ENCODE measurements around the gene GYG1. TPM values are rescaled to one million over a fixed set of nuclear protein-coding genes. Genes with fewer than 3 reads are reported as not detected.

The GYG1 gene
- total RNA-seq, 1 experiment from 2014 or later = 28.0 TPM

DNA sequence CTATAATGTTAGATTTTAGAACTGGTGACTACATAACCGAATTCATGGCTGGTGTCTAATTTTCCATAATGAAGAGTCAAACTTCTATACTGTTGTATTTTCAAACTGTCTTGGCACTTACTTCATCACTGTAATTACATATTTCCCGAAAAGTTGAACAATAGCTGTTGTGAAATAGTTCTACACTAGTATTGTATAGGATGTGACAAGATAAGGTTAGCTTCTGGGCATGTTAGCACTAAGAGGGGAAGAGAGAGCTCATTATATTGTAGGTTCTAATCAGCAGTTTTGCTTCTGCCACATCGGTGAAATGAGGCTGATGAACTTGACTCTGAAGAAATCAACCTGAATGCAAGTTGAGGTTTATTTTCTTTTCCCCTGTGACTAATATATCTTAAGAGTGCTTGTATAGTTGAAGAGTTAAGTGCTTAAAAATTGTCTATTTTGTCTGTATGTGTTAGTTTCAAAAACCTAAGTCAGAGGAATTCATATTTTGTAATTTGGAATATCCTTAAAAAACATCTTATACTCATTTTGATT is 8.9 kb downstream of the GYG1 start:
- no peaks in the 10 kb centered on the region for H3K4me1 ChIP-seq
- no peak overlapping the region for H3K4me3 ChIP-seq (ENCODE audit: low read depth, low read length)
- H3K9me3 Mint-ChIP-seq (ENCODE audit: unreplicated experiment) = no peaks in the 10 kb centered on the region
- BruUV-seq (replicated peaks) = no TSS peak
- no peak for DNase-seq
- TF ChIP-seq, protein P1, sequence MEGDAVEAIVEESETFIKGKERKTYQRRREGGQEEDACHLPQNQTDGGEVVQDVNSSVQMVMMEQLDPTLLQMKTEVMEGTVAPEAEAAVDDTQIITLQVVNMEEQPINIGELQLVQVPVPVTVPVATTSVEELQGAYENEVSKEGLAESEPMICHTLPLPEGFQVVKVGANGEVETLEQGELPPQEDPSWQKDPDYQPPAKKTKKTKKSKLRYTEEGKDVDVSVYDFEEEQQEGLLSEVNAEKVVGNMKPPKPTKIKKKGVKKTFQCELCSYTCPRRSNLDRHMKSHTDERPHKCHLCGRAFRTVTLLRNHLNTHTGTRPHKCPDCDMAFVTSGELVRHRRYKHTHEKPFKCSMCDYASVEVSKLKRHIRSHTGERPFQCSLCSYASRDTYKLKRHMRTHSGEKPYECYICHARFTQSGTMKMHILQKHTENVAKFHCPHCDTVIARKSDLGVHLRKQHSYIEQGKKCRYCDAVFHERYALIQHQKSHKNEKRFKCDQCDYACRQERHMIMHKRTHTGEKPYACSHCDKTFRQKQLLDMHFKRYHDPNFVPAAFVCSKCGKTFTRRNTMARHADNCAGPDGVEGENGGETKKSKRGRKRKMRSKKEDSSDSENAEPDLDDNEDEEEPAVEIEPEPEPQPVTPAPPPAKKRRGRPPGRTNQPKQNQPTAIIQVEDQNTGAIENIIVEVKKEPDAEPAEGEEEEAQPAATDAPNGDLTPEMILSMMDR (IDR thresholded peaks at IDR 0.05; ENCODE audit: insufficient read depth in 1 of 2, low read depth in 1 of 2, low read length in 1 of 2, severe bottlenecking in 1 of 2, unreplicated experiment in 1 of 2) = no peak
- H3K4me3 Mint-ChIP-seq (ENCODE audit: unreplicated experiment) = no peak overlapping the region
- no peaks in the 10 kb centered on the region; the same call in 1 of the 2 replicates for H3K36me3 ChIP-seq (ENCODE audit: control insufficient read depth, insufficient read depth, low read length)
- intact Hi-C loops (cut with micrococcal nuclease; ENCODE audit: unreplicated experiment) = no loop called here
- ChIA-PET CTCF (no interaction called here), POLR2A (no interaction called here)
- peaks cover 7% of the 10 kb centered on the region for H3K4me1 Mint-ChIP-seq (ENCODE audit: low read depth, unreplicated experiment)
- no peak overlapping the region for H3K27ac Mint-ChIP-seq (ENCODE audit: unreplicated experiment)
- no peaks in the 10 kb centered on the region for H3K27me3 Mint-ChIP-seq (ENCODE audit: insufficient read depth, unreplicated experiment)
- no peaks in the 10 kb centered on the region for H3K36me3 Mint-ChIP-seq (ENCODE audit: insufficient read depth, unreplicated experiment)
- H3K9me3 ChIP-seq = no peaks in the 10 kb centered on the region
- H3K27me3 ChIP-seq (replicated peaks; ENCODE audit: control insufficient read depth, insufficient read depth, low read length) = no peaks in the 10 kb centered on the region

DNA sequence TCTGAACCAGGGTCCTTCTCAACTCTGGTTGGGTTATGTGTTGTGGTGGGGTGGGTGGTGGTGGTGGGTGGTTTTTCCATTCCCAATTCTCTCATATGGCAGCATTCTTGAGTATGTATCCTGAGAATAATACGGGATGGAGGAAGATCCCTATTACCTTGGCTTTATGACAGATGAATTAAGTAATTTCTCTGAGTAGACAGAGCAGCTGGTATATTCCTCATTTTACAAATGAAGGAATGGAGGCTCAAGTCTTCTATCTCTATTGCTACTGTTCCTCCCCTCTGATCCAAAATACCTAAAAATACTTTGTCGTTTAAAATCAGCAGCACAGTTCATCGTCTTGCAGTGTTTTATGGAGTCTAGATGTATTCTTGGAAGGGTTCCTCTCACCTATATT is 10.4 kb downstream of the GYG1 start:
- H3K4me3 Mint-ChIP-seq (ENCODE audit: unreplicated experiment) = no peak overlapping the region
- ChIA-PET POLR2A (no interaction called here), CTCF (no interaction called here)
- no peaks in the 10 kb centered on the region for H3K27me3 Mint-ChIP-seq (ENCODE audit: insufficient read depth, unreplicated experiment)
- H3K4me3 ChIP-seq (ENCODE audit: low read depth, low read length) = no peak overlapping the region
- no peak for DNase-seq
- no peak overlapping the region for H3K27ac Mint-ChIP-seq (ENCODE audit: unreplicated experiment)
- no peaks in the 10 kb centered on the region for H3K4me1 ChIP-seq
- H3K36me3 ChIP-seq (ENCODE audit: control insufficient read depth, insufficient read depth, low read length) = no peaks in the 10 kb centered on the region; the same call in 1 of the 2 replicates
- no peaks in the 10 kb centered on the region for H3K9me3 Mint-ChIP-seq (ENCODE audit: unreplicated experiment)
- intact Hi-C loops (cut with micrococcal nuclease; ENCODE audit: unreplicated experiment) = no loop called here
- H3K27me3 ChIP-seq (replicated peaks; ENCODE audit: control insufficient read depth, insufficient read depth, low read length) = no peaks in the 10 kb centered on the region
- no peaks in the 10 kb centered on the region for H3K36me3 Mint-ChIP-seq (ENCODE audit: insufficient read depth, unreplicated experiment)
- TF ChIP-seq, protein P1 (IDR thresholded peaks at IDR 0.05; ENCODE audit: insufficient read depth in 1 of 2, low read depth in 1 of 2, low read length in 1 of 2, severe bottlenecking in 1 of 2, unreplicated experiment in 1 of 2) = no peak
- peaks cover 7% of the 10 kb centered on the region for H3K4me1 Mint-ChIP-seq (ENCODE audit: low read depth, unreplicated experiment)
- H3K9me3 ChIP-seq = no peaks in the 10 kb centered on the region
- no TSS peak for BruUV-seq (replicated peaks)

DNA sequence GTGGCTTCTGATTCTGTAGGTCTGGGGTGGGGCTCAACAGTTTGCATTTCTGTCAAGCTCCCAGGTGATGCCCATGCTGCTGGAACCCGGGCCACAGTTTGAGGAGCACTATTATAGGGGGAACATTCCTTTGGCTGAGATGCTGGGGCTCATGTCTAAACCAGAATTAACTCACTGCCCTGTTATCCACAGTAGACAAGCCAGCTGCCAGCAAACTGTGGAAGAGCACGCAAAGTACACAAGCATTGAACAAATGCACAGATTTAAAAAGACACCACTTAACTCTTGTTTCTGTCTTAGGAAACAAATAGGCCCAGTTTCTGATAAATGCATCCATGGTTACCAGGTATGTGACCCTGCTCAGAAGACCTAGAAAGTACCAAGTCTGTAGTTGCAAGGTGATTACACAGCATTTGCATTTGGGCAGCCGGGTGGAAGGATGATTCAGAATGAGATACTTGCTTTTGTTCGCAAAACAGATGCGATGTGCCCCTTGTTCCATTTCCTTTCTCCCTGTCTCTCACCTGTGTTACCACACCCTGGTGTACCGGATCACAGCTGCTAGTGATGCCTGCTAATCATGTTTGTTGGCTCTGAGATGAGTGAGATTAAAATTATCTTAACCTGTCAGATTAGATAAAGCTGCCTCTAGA is 12.4 kb downstream of the GYG1 start:
- CTCF ChIA-PET = no interaction called here
- H3K27me3 Mint-ChIP-seq (ENCODE audit: insufficient read depth, unreplicated experiment) = no peaks in the 10 kb centered on the region
- DNase-seq = no peak

More for the DNA sequence above, 12.4 kb downstream of the GYG1 start:
- Mint-ChIP-seq H3K4me3 (ENCODE audit: unreplicated experiment) (no peak overlapping the region), H3K27ac (ENCODE audit: unreplicated experiment) (no peak overlapping the region), H3K9me3 (ENCODE audit: unreplicated experiment) (no peaks in the 10 kb centered on the region), H3K4me1 (ENCODE audit: low read depth, unreplicated experiment) (peaks cover 13% of the 10 kb centered on the region), H3K36me3 (ENCODE audit: insufficient read depth, unreplicated experiment) (peaks cover 4% of the 10 kb centered on the region)
- no TSS peak for BruUV-seq (replicated peaks)
- no peaks in the 10 kb centered on the region for H3K27me3 ChIP-seq (replicated peaks; ENCODE audit: control insufficient read depth, insufficient read depth, low read length)
- TF ChIP-seq, protein P1 (IDR thresholded peaks at IDR 0.05; ENCODE audit: insufficient read depth in 1 of 2, low read depth in 1 of 2, low read length in 1 of 2, severe bottlenecking in 1 of 2, unreplicated experiment in 1 of 2) = no peak
- H3K4me3 ChIP-seq (ENCODE audit: low read depth, low read length) = no peak overlapping the region
- no peaks in the 10 kb centered on the region for H3K4me1 ChIP-seq
- POLR2A ChIA-PET = no interaction called here
- H3K36me3 ChIP-seq (ENCODE audit: control insufficient read depth, insufficient read depth, low read length) = no peaks in the 10 kb centered on the region; the same call in 1 of the 2 replicates
- intact Hi-C loops (cut with micrococcal nuclease; ENCODE audit: unreplicated experiment) = no loop called here
- H3K9me3 ChIP-seq = no peaks in the 10 kb centered on the region

Measured in Caco-2 (cell line).